Measurements from ENCODE around the gene TMPRSS5. TPM values are rescaled to one million over a fixed set of nuclear protein-coding genes. Genes with fewer than 3 reads are reported as not detected.

Gene TMPRSS5
- 10 to 100 TPM in 1 of 2 donors, 1 to 10 TPM in 1; 10.0 to 33.7 TPM for total RNA-seq

GRCh38 chr11:113705871-113706655, at the start of gene TMPRSS5:
Gene TMPRSS5, minus strand, starts transcription at chr11:113706308. Its CDS starts 84 bp downstream, at chr11:113706224.

Small RNA genes within 50 kb of the gene (small RNA-seq; reads per million reads assigned to genes)
- gene RPS29P19, result 0 reads per million in 2 donors

Other genes starting within 250 kb of the TMPRSS5 start
- gene DRD2, start 230.9 kb downstream of the TMPRSS5 start, total RNA-seq, result under 1 TPM; under 0.01 to 0.67 TPM
- 10 to 100 TPM; 21.0 to 26.6 TPM for gene ZW10, start 67.4 kb upstream of the TMPRSS5 start, total RNA-seq
- gene CLDN25, start 73.5 kb upstream of the TMPRSS5 start, total RNA-seq, result not detected
- gene USP28, start 169.3 kb upstream of the TMPRSS5 start, total RNA-seq, result 10 to 100 TPM; 25.1 to 38.0 TPM
- not detected for gene HTR3B, start 198.5 kb upstream of the TMPRSS5 start, total RNA-seq